GM12878 (cell line): ENCODE measurements around the gene RAD9A. TPM values are rescaled to one million over a fixed set of nuclear protein-coding genes. Genes with fewer than 3 reads are reported as not detected.

Experiments used
- ATAC-seq: fragments of 200-7000 bp; cut with Tn5 transposase; 3 replicates; pipeline ENCODE4 v1.9.1; 2020; ENCODE audit warnings: mild to moderate bottlenecking, moderate library complexity
- BruUV-seq: library from RNA; stranded (reverse); fragments of 400-500 nt; replicated peaks from 2 replicates; lab custom pipeline; 2021; lab: Mats Ljungman, UMichigan
- CTCF ChIA-PET: fragments of 300-600 bp; sonication (Branson Sonifier 250); formaldehyde crosslinking; extraction: SDS; loops from one replicate; lab custom pipeline; 2021; ENCODE audit warnings: inconsistent platforms; lab: Yijun Ruan, JAX
- POLR2A ChIA-PET: fragments of 350-600 bp; formaldehyde crosslinking; extraction: SDS; loops from one replicate; lab custom pipeline; 2021; ENCODE audit warnings: inconsistent platforms; lab: Charles Lee
- RAD21 ChIA-PET: fragments of 300-600 bp; sonication (Branson Sonifier 250); formaldehyde crosslinking; loops from one replicate; lab custom pipeline; 2023; ENCODE audit warnings: antibody characterized with exemption; ENCODE audit not compliant: unreplicated experiment; lab: Charles Lee
- SMC1A ChIA-PET: fragments of 300-600 bp; sonication (Branson Sonifier 250); formaldehyde crosslinking; loops from one replicate; lab custom pipeline; 2023; ENCODE audit not compliant: unreplicated experiment, uncharacterized antibody; lab: Charles Lee
- DNase-seq: peaks from one replicate; pipeline ENCODE4 v3.0.0-alpha.2; 2011; ENCODE audit warnings: low read depth, low spot score
- FAIRE-seq: peaks from 3 replicates; lab custom pipeline; 2011; peaks lifted over from hg19 to GRCh38; lab: Jason Lieb, UNC
- H2AFZ ChIP-seq: 2 replicates; pipeline ENCODE4 v1.6.0; 2011; ENCODE audit warnings: low read depth, low read length, control low read depth; ENCODE audit not compliant: control insufficient read depth
- H3K27ac ChIP-seq: 2 replicates; pipeline ENCODE4 v1.5.1; 2011; ENCODE audit warnings: control low read depth; ENCODE audit not compliant: control insufficient read depth, insufficient read depth
- H3K27me3 ChIP-seq, 2 experiments: replicated peaks in 1 of 2; 2 replicates each; pipeline versions ENCODE4 v1.6.0 to v1.6.1; 2011; ENCODE audit warnings: low read length in 1 of 2; ENCODE audit not compliant: control insufficient read depth in 2 of 2, insufficient read depth in 2 of 2
- H3K36me3 ChIP-seq, 2 experiments: 2 replicates each; pipeline ENCODE4 v1.5.1; 2011; ENCODE audit warnings: low read length in 1 of 2; ENCODE audit not compliant: control insufficient read depth in 2 of 2, insufficient read depth in 2 of 2
- H3K4me1 ChIP-seq: 2 replicates; pipeline ENCODE4 v1.6.1; 2011; ENCODE audit warnings: mild to moderate bottlenecking, low read length, moderate library complexity, mixed read lengths; ENCODE audit not compliant: control insufficient read depth, insufficient read depth
- H3K4me2 ChIP-seq: 2 replicates; pipeline ENCODE4 v1.6.0; 2011; ENCODE audit warnings: control low read depth; ENCODE audit not compliant: control insufficient read depth, insufficient read depth
- H3K4me3 ChIP-seq: fragments of 200-600 bp; sonication (generic); 2 replicates; pipeline ENCODE4 v1.5.1; 2016
- H3K79me2 ChIP-seq: 2 replicates; pipeline ENCODE4 v1.6.0; 2011; ENCODE audit warnings: low read length; ENCODE audit not compliant: control insufficient read depth, insufficient read depth
- H3K9ac ChIP-seq: 2 replicates; pipeline ENCODE4 v1.8.0; 2011; ENCODE audit warnings: low read length, control low read depth, mixed read lengths; ENCODE audit not compliant: control insufficient read depth, insufficient read depth
- H3K9me3 ChIP-seq: replicated peaks from 3 replicates; pipeline ENCODE4 v1.5.1; 2011; ENCODE audit warnings: mild to moderate bottlenecking, low read length; ENCODE audit not compliant: control insufficient read depth, insufficient read depth
- H4K20me1 ChIP-seq: 2 replicates; pipeline ENCODE4 v1.6.0; 2011; ENCODE audit not compliant: control insufficient read depth, insufficient read depth
- ASH2L ChIP-seq: fragments of 300-600, 200-600 bp; sonication (generic); IDR thresholded peaks from 2 replicates; pipeline ENCODE4 v1.6.1; 2017; ENCODE audit warnings: low read depth, mild to moderate bottlenecking, borderline replicate concordance
- BCL3 ChIP-seq: IDR thresholded peaks from 2 replicates; pipeline ENCODE4 v1.6.1; 2011; ENCODE audit warnings: borderline replicate concordance, low read depth, mild to moderate bottlenecking, moderate library complexity, low read length; ENCODE audit not compliant: insufficient read depth, poor library complexity, severe bottlenecking
- CEBPB ChIP-seq, 2 experiments: fragments of 150-350 bp in 1 of 2; IDR thresholded peaks; 2 replicates each; pipeline ENCODE4 v1.6.1; 2012 to 2014; ENCODE audit warnings: low read depth in 2 of 2, low read length in 2 of 2, borderline replicate concordance in 1 of 2, inconsistent platforms in 1 of 2
- CHD1 ChIP-seq: IDR thresholded peaks from 2 replicates; pipeline ENCODE4 v1.6.1; 2012; ENCODE audit warnings: low read depth, low read length, improper control_type of control experiment
- E4F1 ChIP-seq: fragments of 450-650 bp; IDR thresholded peaks from 2 replicates; pipeline ENCODE4 v1.6.1; 2018; ENCODE audit warnings: borderline replicate concordance, mild to moderate bottlenecking; ENCODE audit not compliant: partially characterized antibody
- ETV6 ChIP-seq, 2 experiments: fragments of 450-650 bp in 1 of 2; IDR thresholded peaks in 1 of 2; conservative IDR thresholded peaks in 1 of 2; 2 replicates each; pipeline ENCODE4 v1.6.1; 2014; ENCODE audit warnings: antibody characterized with exemption in 1 of 2, borderline replicate concordance in 1 of 2, low read depth in 1 of 2, mild to moderate bottlenecking in 1 of 2, moderate library complexity in 1 of 2
- HDAC2 ChIP-seq: fragments of 200-600 bp; sonication (generic); IDR thresholded peaks from 2 replicates; pipeline ENCODE4 v1.6.1; 2017
- HDAC6 ChIP-seq: fragments of 200-600 bp; sonication (generic); IDR thresholded peaks from one replicate; pipeline ENCODE4 v1.8.0; 2017; ENCODE audit warnings: antibody characterized with exemption; ENCODE audit not compliant: unreplicated experiment
- MYB ChIP-seq: fragments of 150-350 bp; IDR thresholded peaks from 2 replicates; pipeline ENCODE4 v1.6.1; 2014; ENCODE audit warnings: mild to moderate bottlenecking, low read depth, low read length, borderline replicate concordance
- NRF1 ChIP-seq: conservative IDR thresholded peaks from 2 replicates; pipeline ENCODE4 v1.6.1; 2011; ENCODE audit warnings: mild to moderate bottlenecking, low read depth, low read length, improper control_type of control experiment
- POU2F2 ChIP-seq: IDR thresholded peaks from 3 replicates; pipeline ENCODE4 v1.6.1; 2011; ENCODE audit warnings: low read depth, mild to moderate bottlenecking, low read length, borderline replicate concordance
- RUNX3 ChIP-seq: IDR thresholded peaks from 2 replicates; pipeline ENCODE4 v1.6.1; 2012; ENCODE audit warnings: low read length, inconsistent platforms
- TCF12 ChIP-seq: IDR thresholded peaks from 2 replicates; pipeline ENCODE4 v1.6.1; 2011; ENCODE audit warnings: low read depth, mild to moderate bottlenecking, low read length
- USF1 ChIP-seq: IDR thresholded peaks from 2 replicates; pipeline ENCODE4 v1.6.1; 2011; ENCODE audit warnings: borderline replicate concordance, low read depth, mild to moderate bottlenecking, moderate library complexity, mixed read lengths, low read length; ENCODE audit not compliant: insufficient read depth; ENCODE audit errors: extremely low read length
- WGBS: methylation state at CpG from one replicate; pipeline ENCODE4 v1.1.6; 2016; ENCODE audit warnings: low lambda C conversion rate; ENCODE audit not compliant: insufficient replicate concordance, insufficient coverage; ENCODE audit errors: missing lambda C conversion rate; 5-methylcytosine and 5-hydroxymethylcytosine counted together
- in situ Hi-C: fragments of 300-500 bp; cut with MboI; formaldehyde crosslinking; loops from 9 replicates; pipeline ENCODE4 v1.14.3; 2018; ENCODE audit warnings: mixed read lengths
- intact Hi-C: fragments of 100-400 bp; cut with micrococcal nuclease; formaldehyde crosslinking; loops from one replicate; pipeline ENCODE4 v1.14.2; 2022; ENCODE audit not compliant: unreplicated experiment
- polyA plus RNA-seq, 11 experiments: library from polyadenylated mRNA; depleted of rRNA in 4 of 11; unstranded in 6 of 11; stranded (reverse) in 5 of 11; fragments of >200 nt; fragmentation: Nextera tagmentation in 4 of 11; fragmentation: Illumina TruSeq in 1 of 11; extraction: Ambion mirVana in 4 of 11; extraction: Trizol in 1 of 11; gene quantifications; 1 replicate in 1 of 11; 2 replicates in 10 of 11; pipeline versions ENCODE4 v1.2.1 to v1.2.3, GENCODE V29; 2011 to 2016; ENCODE audit warnings: inconsistent platforms in 2 of 11, missing spikeins in 2 of 11, low read depth in 1 of 11
- total RNA-seq, 4 experiments: library from RNA; depleted of rRNA in 3 of 4; stranded (reverse); fragments of >200 nt in 3 of 4; fragmentation: Illumina TruSeq in 1 of 4; extraction: Trizol in 1 of 4; gene quantifications; 2 replicates each; pipeline versions ENCODE4 v1.2.1 to v1.2.3, GENCODE V29; 2013 to 2021

Gene RAD9A
- total and polyA plus RNA-seq, 10 of the 15 experiments (the other 5 are each of a cell fraction or from before 2014, with no cell fraction given), result 1.1 to 36.2 (median 19.8) TPM

- Histone ChIP-seq H2AFZ (no peak overlapping the region), H3K9ac (peak overlapping the region; percentile 99), H3K27ac (peak overlapping the region; percentile 99), H3K4me2 (peak overlapping the region; percentile 71), H3K9me3 (no peaks in the 10 kb centered on the region), H3K4me3 (peak overlapping the region; percentile 90), H4K20me1 (no peaks in the 10 kb centered on the region), H3K79me2 (peaks cover 57% of the 10 kb centered on the region), H3K36me3 (peaks cover 6 to 20% of the 10 kb centered on the region in 2 experiments; a peak in 3 of 4 replicates), H3K4me1 (peaks cover 36% of the 10 kb centered on the region), H3K27me3 (no peaks in the 10 kb centered on the region)
- 17% methylated on average over 26 of the region's 26 CpGs for WGBS
- intact Hi-C loops, result loop anchor here (5.0 kb wide), 1 partner anchor 33 kb away; the partner anchor contains the start of genes PPP1CA and TBC1D10C
- ChIA-PET SMC1A (interaction anchor here (1.1 kb wide), 1 partner anchor 26 kb away, joined by 3 read pairs; no protein-coding TSS in a partner anchor), POLR2A (interaction anchor here (0.6 to 4.7 kb wide), 8 partner anchors 11 to 82 kb away, joined by 3 to 95 read pairs (median 8); partner anchors contain the start of genes PITPNM1, POLD4, PPP1CA and RAD9A), RAD21 (interaction anchor here (7.2 kb wide), 1 partner anchor 32 kb away, joined by 112 read pairs; the partner anchor contains the start of genes PPP1CA and TBC1D10C), CTCF (interaction anchor here (0.8 to 4.3 kb wide), 3 partner anchors 32 to 49 kb away, joined by 4 to 53 read pairs (median 4); partner anchors contain the start of genes PPP1CA and TBC1D10C)
- in situ Hi-C loops, result no loop called here
- DNase-seq, result no peak
- FAIRE-seq, result no peak
- no peak for ATAC-seq
- no TSS peak for BruUV-seq
- TF ChIP-seq USF1 (no peak), NRF1 (no peak), HDAC6 (no peak), POU2F2 (no peak), CEBPB (IDR thresholded peaks at IDR 0.05; ENCODE audit: borderline replicate concordance in 1 of 2, low read depth in 2 of 2, low read length in 2 of 2) (no peak), HDAC2 (no peak), CHD1 (no peak), ASH2L (no peak), TCF12 (no peak), E4F1 (no peak), ETV6 (conservative IDR thresholded peaks at IDR 0.05 in 1 of 2, IDR thresholded peaks at IDR 0.05 in 1 of 2; ENCODE audit: borderline replicate concordance in 1 of 2, low read depth in 1 of 2) (no peak), RUNX3 (no peak), MYB (no peak), BCL3 (no peak)
Measured at GRCh38 chr11:67435031-67435726, 43.4 kb downstream of the RAD9A start.
